PC-9 (cell line): ENCODE measurements around the gene PCDH9.

ENCODE experiments used
- EZH2 ChIP-seq: fragments of 200-600 bp; sonication (generic); IDR thresholded peaks from 2 replicates; pipeline ENCODE4 v1.8.0; 2017; ENCODE audit warnings: antibody characterized with exemption, low read depth
- TF ChIP-seq, protein P1 (sequence below): fragments of 200-600 bp; sonication (generic); conservative IDR thresholded peaks from 2 replicates; pipeline ENCODE4 v1.6.1; 2017; ENCODE audit warnings: mixed run types, antibody characterized with exemption, mild to moderate bottlenecking, moderate library complexity

DNA sequence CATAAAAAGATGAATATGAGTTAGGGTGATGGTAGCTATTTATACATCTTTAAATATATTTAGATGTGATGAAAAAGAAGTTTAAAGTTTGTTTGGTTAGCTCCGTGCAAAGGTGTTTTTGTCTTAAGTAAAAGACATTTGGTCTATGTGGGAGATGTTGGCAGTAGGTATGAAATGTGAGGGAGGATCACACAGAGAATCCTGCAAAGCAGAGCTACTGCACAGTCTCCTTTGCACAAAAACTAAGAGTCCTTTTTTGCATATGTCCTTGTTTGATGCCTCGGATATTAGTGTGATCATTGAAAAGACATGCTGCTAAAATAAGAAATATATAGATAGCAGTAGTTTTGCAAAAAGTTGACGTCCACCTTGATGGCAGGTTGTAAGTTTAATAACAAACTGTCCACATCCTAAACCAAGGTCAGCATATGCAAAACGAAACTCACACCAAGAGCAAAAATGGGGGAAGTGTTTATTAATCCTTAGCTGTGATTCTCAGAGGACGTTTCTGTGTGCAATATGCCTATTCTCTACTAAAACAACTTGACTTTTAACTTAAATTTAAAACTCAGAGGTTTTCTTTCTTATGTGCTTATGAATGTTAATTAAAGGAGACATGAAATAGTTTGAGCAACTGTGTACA lies 870.1 kb downstream of the PCDH9 start:
- TF ChIP-seq, protein P1, sequence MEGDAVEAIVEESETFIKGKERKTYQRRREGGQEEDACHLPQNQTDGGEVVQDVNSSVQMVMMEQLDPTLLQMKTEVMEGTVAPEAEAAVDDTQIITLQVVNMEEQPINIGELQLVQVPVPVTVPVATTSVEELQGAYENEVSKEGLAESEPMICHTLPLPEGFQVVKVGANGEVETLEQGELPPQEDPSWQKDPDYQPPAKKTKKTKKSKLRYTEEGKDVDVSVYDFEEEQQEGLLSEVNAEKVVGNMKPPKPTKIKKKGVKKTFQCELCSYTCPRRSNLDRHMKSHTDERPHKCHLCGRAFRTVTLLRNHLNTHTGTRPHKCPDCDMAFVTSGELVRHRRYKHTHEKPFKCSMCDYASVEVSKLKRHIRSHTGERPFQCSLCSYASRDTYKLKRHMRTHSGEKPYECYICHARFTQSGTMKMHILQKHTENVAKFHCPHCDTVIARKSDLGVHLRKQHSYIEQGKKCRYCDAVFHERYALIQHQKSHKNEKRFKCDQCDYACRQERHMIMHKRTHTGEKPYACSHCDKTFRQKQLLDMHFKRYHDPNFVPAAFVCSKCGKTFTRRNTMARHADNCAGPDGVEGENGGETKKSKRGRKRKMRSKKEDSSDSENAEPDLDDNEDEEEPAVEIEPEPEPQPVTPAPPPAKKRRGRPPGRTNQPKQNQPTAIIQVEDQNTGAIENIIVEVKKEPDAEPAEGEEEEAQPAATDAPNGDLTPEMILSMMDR = no peak
- TF ChIP-seq EZH2 = no peak
